GM23338 (cell line): ENCODE measurements around the gene SLC9A9. TPM values are rescaled to one million over a fixed set of nuclear protein-coding genes. Genes with fewer than 3 reads are reported as not detected.

Experiments
- ATAC-seq: fragments of 200-7000 bp; cut with Tn5 transposase; 3 replicates; pipeline ENCODE4 v1.9.1; 2020
- DNase-seq: peaks from one replicate; pipeline ENCODE4 v3.0.0-alpha.2; 2015; ENCODE audit warnings: low spot score
- H2AFZ ChIP-seq: fragments of 200-600 bp; sonication (generic); 2 replicates; pipeline ENCODE4 v1.8.0; 2016; ENCODE audit warnings: antibody characterized with exemption, mild to moderate bottlenecking, moderate library complexity
- H3F3A ChIP-seq: fragments of 200-600 bp; sonication (generic); replicated peaks from 2 replicates; pipeline ENCODE4 v1.8.0; 2017; ENCODE audit warnings: antibody characterized with exemption, mixed run types, low read depth
- H3K27ac ChIP-seq: fragments of 200-600 bp; sonication (generic); 2 replicates; pipeline ENCODE4 v1.6.1; 2016; ENCODE audit warnings: low read depth
- H3K27me3 ChIP-seq: fragments of 200-600 bp; sonication (generic); 2 replicates; pipeline ENCODE4 v1.8.0; 2016; ENCODE audit warnings: mild to moderate bottlenecking, mixed run types, moderate library complexity; ENCODE audit not compliant: insufficient read depth
- H3K36me3 ChIP-seq: fragments of 200-600 bp; sonication (generic); 2 replicates; pipeline ENCODE4 v1.8.0; 2016; ENCODE audit warnings: mild to moderate bottlenecking; ENCODE audit not compliant: insufficient read depth
- H3K4me1 ChIP-seq: fragments of 200-600 bp; sonication (generic); 2 replicates; pipeline ENCODE4 v1.8.0; 2016; ENCODE audit warnings: mild to moderate bottlenecking, moderate library complexity; ENCODE audit not compliant: insufficient read depth
- H3K4me2 ChIP-seq: fragments of 200-600 bp; sonication (generic); 2 replicates; pipeline ENCODE4 v1.7.1; 2017; ENCODE audit warnings: mixed run types
- H3K4me3 ChIP-seq: fragments of 200-600 bp; sonication (generic); 2 replicates; pipeline ENCODE4 v1.6.1; 2016; ENCODE audit warnings: mixed run types
- H3K79me2 ChIP-seq: fragments of 200-600 bp; sonication (generic); replicated peaks from 2 replicates; pipeline ENCODE4 v1.8.0; 2017; ENCODE audit warnings: mild to moderate bottlenecking; ENCODE audit not compliant: insufficient read depth
- H3K9me2 ChIP-seq: fragments of 200-600 bp; sonication (generic); 2 replicates; pipeline ENCODE4 v1.8.0; 2017; ENCODE audit not compliant: insufficient read depth
- H4K20me1 ChIP-seq: fragments of 200-600 bp; sonication (generic); replicated peaks from 2 replicates; pipeline ENCODE4 v1.8.0; 2017; ENCODE audit warnings: mild to moderate bottlenecking; ENCODE audit not compliant: insufficient read depth
- H3K27ac Mint-ChIP-seq: 2 replicates; pipeline ENCODE4 v1.8.0; 2020; ENCODE audit warnings: inconsistent platforms, mild to moderate bottlenecking, moderate library complexity, mixed read lengths
- H3K27me3 Mint-ChIP-seq: 3 replicates; pipeline ENCODE4 v1.8.0; 2022; ENCODE audit warnings: low read depth, mild to moderate bottlenecking, moderate library complexity, mixed read lengths, inconsistent platforms; ENCODE audit not compliant: insufficient read depth, poor library complexity
- H3K36me3 Mint-ChIP-seq: 3 replicates; pipeline ENCODE4 v1.8.0; 2021; ENCODE audit warnings: low read depth, mild to moderate bottlenecking, inconsistent platforms, moderate library complexity, mixed read lengths
- H3K4me1 Mint-ChIP-seq: 3 replicates; pipeline ENCODE4 v1.8.0; 2020; ENCODE audit warnings: mild to moderate bottlenecking, inconsistent platforms, mixed read lengths
- H3K4me3 Mint-ChIP-seq: 3 replicates; pipeline ENCODE4 v1.8.0; 2021; ENCODE audit warnings: moderate library complexity, mild to moderate bottlenecking, inconsistent platforms, mixed read lengths
- H3K9me3 Mint-ChIP-seq: 3 replicates; pipeline ENCODE4 v1.8.0; 2020; ENCODE audit warnings: moderate library complexity, mild to moderate bottlenecking, inconsistent platforms, mixed read lengths
- CREB1 ChIP-seq: fragments of 250-450 bp; sonication (Bioruptor Pico); IDR thresholded peaks from 2 replicates; pipeline ENCODE4 v1.5.0; 2020; ENCODE audit warnings: low read depth, mild to moderate bottlenecking, moderate library complexity
- ETS1 ChIP-seq: IDR thresholded peaks from 2 replicates; pipeline ENCODE4 v1.6.1; 2016; ENCODE audit warnings: antibody characterized with exemption
- EZH2 ChIP-seq: fragments of 200-600 bp; sonication (generic); IDR thresholded peaks from one replicate; pipeline ENCODE4 v1.8.0; 2017; ENCODE audit warnings: antibody characterized with exemption, mild to moderate bottlenecking, low read depth; ENCODE audit not compliant: unreplicated experiment
- EZH2phosphoT487 ChIP-seq: fragments of 200-600 bp; sonication (generic); IDR thresholded peaks from one replicate; pipeline ENCODE4 v1.8.1; 2018; ENCODE audit warnings: antibody characterized with exemption; ENCODE audit not compliant: unreplicated experiment
- JUNB ChIP-seq: IDR thresholded peaks from one replicate; pipeline ENCODE4 v1.6.1; 2016; ENCODE audit warnings: antibody characterized with exemption; ENCODE audit not compliant: unreplicated experiment
- NANOG ChIP-seq: IDR thresholded peaks from 2 replicates; pipeline ENCODE4 v1.6.1; 2016; ENCODE audit warnings: antibody characterized with exemption, borderline replicate concordance
- STAT1 ChIP-seq: IDR thresholded peaks from one replicate; pipeline ENCODE4 v1.6.1; 2016; ENCODE audit warnings: antibody characterized with exemption; ENCODE audit not compliant: unreplicated experiment
- ZNF114 ChIP-seq: fragments of 250-450 bp; sonication (Bioruptor Pico); IDR thresholded peaks from 2 replicates; pipeline ENCODE4 v1.5.0; 2020; ENCODE audit warnings: mild to moderate bottlenecking, moderate library complexity
- ZNF331 ChIP-seq: fragments of 250-450 bp; sonication (Bioruptor Pico); IDR thresholded peaks from 2 replicates; pipeline ENCODE4 v1.5.0; 2020; ENCODE audit warnings: low read depth, mild to moderate bottlenecking, moderate library complexity
- polyA plus RNA-seq: library from polyadenylated mRNA; unstranded; fragments of >200 nt; fragmentation: Nextera tagmentation; extraction: Ambion mirVana; gene quantifications from 2 replicates; pipeline ENCODE4 v1.2.1, GENCODE V29; 2016
- total RNA-seq: library from RNA; depleted of rRNA; stranded (reverse); fragments of >200 nt; shearing (Covaris generic); gene quantifications from 2 replicates; pipeline ENCODE4 v1.2.3, GENCODE V29; 2014
- TF ChIP-seq, protein P1 (sequence below): fragments of 250-450 bp; sonication (Bioruptor Pico); IDR thresholded peaks from 2 replicates; pipeline ENCODE4 v1.5.0; 2020; ENCODE audit warnings: mild to moderate bottlenecking, moderate library complexity
- TF ChIP-seq, protein P2 (sequence below), 2 experiments: fragments of 200-600 bp in 1 of 2; sonication (generic) in 1 of 2; conservative IDR thresholded peaks; 2 replicates each; pipeline versions ENCODE4 v1.5.1 to v1.6.1; 2016 to 2017; ENCODE audit warnings: antibody characterized with exemption in 2 of 2, low read depth in 2 of 2, mild to moderate bottlenecking in 2 of 2, moderate library complexity in 1 of 2

SLC9A9 gene
- total and polyA plus RNA-seq, 2 experiments from 2014 or later, result 1.3 to 1.6 TPM

GRCh38 chr3:143604402-143605185 is 243.7 kb downstream of the SLC9A9 start:
- no peaks in the 10 kb centered on the region for H4K20me1 ChIP-seq
- H3K27ac ChIP-seq, result no peak overlapping the region
- no peak for ATAC-seq
- no peak for DNase-seq
- H3K36me3 Mint-ChIP-seq, result no peaks in the 10 kb centered on the region
- H3F3A ChIP-seq, result no peaks in the 10 kb centered on the region
- H3K27me3 Mint-ChIP-seq, result peaks cover 10% of the 10 kb centered on the region
- peaks cover 23% of the 10 kb centered on the region for H3K4me1 Mint-ChIP-seq
- no peak overlapping the region for H3K4me3 Mint-ChIP-seq
- no peak overlapping the region for H3K27ac Mint-ChIP-seq
- H3K4me3 ChIP-seq, result no peak overlapping the region
- no peaks in the 10 kb centered on the region for H3K9me3 Mint-ChIP-seq
- H3K36me3 ChIP-seq, result no peaks in the 10 kb centered on the region
- H3K27me3 ChIP-seq, result no peaks in the 10 kb centered on the region
- H2AFZ ChIP-seq, result no peak overlapping the region
- no peaks in the 10 kb centered on the region for H3K79me2 ChIP-seq
- peaks cover 15% of the 10 kb centered on the region for H3K4me1 ChIP-seq
- no peak overlapping the region for H3K4me2 ChIP-seq
- TF ChIP-seq EZH2 (no peak), JUNB (no peak), ETS1 (no peak)
- H3K9me2 ChIP-seq, result no peaks in the 10 kb centered on the region; the same call in 1 of the 2 replicates

GRCh38 chr3:143603774-143604173 is 244.5 kb downstream of the SLC9A9 start:
- H3K4me3 ChIP-seq, result no peak overlapping the region
- DNase-seq, result no peak
- Mint-ChIP-seq H3K4me1 (peaks cover 31% of the 10 kb centered on the region), H3K9me3 (no peaks in the 10 kb centered on the region), H3K27me3 (peaks cover 10% of the 10 kb centered on the region), H3K36me3 (no peaks in the 10 kb centered on the region), H3K4me3 (no peak overlapping the region), H3K27ac (no peak overlapping the region)
- ATAC-seq, result no peak
- H3K9me2 ChIP-seq, result no peaks in the 10 kb centered on the region; the same call in 1 of the 2 replicates
- no peaks in the 10 kb centered on the region for H4K20me1 ChIP-seq
- no peak overlapping the region for H3K4me2 ChIP-seq
- peaks cover 24% of the 10 kb centered on the region for H3K4me1 ChIP-seq
- no peak overlapping the region for H2AFZ ChIP-seq
- H3K27ac ChIP-seq, result no peak overlapping the region
- no peaks in the 10 kb centered on the region for H3F3A ChIP-seq
- H3K27me3 ChIP-seq, result no peaks in the 10 kb centered on the region
- H3K79me2 ChIP-seq, result no peaks in the 10 kb centered on the region
- H3K36me3 ChIP-seq, result no peaks in the 10 kb centered on the region
- TF ChIP-seq, protein P1, sequence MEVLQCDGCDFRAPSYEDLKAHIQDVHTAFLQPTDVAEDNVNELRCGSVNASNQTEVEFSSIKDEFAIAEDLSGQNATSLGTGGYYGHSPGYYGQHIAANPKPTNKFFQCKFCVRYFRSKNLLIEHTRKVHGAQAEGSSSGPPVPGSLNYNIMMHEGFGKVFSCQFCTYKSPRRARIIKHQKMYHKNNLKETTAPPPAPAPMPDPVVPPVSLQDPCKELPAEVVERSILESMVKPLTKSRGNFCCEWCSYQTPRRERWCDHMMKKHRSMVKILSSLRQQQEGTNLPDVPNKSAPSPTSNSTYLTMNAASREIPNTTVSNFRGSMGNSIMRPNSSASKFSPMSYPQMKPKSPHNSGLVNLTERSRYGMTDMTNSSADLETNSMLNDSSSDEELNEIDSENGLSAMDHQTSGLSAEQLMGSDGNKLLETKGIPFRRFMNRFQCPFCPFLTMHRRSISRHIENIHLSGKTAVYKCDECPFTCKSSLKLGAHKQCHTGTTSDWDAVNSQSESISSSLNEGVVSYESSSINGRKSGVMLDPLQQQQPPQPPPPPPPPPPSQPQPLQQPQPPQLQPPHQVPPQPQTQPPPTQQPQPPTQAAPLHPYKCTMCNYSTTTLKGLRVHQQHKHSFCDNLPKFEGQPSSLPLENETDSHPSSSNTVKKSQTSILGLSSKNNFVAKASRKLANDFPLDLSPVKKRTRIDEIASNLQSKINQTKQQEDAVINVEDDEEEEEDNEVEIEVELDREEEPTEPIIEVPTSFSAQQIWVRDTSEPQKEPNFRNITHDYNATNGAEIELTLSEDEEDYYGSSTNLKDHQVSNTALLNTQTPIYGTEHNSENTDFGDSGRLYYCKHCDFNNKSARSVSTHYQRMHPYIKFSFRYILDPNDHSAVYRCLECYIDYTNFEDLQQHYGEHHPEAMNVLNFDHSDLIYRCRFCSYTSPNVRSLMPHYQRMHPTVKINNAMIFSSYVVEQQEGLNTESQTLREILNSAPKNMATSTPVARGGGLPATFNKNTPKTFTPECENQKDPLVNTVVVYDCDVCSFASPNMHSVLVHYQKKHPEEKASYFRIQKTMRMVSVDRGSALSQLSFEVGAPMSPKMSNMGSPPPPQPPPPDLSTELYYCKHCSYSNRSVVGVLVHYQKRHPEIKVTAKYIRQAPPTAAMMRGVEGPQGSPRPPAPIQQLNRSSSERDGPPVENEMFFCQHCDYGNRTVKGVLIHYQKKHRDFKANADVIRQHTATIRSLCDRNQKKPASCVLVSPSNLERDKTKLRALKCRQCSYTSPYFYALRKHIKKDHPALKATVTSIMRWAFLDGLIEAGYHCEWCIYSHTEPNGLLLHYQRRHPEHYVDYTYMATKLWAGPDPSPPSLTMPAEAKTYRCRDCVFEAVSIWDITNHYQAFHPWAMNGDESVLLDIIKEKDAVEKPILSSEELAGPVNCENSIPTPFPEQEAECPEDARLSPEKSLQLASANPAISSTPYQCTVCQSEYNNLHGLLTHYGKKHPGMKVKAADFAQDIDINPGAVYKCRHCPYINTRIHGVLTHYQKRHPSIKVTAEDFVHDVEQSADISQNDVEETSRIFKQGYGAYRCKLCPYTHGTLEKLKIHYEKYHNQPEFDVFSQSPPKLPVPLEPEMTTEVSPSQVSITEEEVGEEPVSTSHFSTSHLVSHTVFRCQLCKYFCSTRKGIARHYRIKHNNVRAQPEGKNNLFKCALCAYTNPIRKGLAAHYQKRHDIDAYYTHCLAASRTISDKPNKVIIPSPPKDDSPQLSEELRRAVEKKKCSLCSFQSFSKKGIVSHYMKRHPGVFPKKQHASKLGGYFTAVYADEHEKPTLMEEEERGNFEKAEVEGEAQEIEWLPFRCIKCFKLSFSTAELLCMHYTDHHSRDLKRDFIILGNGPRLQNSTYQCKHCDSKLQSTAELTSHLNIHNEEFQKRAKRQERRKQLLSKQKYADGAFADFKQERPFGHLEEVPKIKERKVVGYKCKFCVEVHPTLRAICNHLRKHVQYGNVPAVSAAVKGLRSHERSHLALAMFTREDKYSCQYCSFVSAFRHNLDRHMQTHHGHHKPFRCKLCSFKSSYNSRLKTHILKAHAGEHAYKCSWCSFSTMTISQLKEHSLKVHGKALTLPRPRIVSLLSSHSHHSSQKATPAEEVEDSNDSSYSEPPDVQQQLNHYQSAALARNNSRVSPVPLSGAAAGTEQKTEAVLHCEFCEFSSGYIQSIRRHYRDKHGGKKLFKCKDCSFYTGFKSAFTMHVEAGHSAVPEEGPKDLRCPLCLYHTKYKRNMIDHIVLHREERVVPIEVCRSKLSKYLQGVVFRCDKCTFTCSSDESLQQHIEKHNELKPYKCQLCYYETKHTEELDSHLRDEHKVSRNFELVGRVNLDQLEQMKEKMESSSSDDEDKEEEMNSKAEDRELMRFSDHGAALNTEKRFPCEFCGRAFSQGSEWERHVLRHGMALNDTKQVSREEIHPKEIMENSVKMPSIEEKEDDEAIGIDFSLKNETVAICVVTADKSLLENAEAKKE, result no peak
- TF ChIP-seq ETS1 (no peak), ZNF114 (no peak), STAT1 (no peak), NANOG (no peak), EZH2 (no peak), EZH2phosphoT487 (no peak), ZNF331 (CRISPR knock-in tag) (no peak), CREB1 (CRISPR knock-in tag) (no peak)
- TF ChIP-seq, protein P2, sequence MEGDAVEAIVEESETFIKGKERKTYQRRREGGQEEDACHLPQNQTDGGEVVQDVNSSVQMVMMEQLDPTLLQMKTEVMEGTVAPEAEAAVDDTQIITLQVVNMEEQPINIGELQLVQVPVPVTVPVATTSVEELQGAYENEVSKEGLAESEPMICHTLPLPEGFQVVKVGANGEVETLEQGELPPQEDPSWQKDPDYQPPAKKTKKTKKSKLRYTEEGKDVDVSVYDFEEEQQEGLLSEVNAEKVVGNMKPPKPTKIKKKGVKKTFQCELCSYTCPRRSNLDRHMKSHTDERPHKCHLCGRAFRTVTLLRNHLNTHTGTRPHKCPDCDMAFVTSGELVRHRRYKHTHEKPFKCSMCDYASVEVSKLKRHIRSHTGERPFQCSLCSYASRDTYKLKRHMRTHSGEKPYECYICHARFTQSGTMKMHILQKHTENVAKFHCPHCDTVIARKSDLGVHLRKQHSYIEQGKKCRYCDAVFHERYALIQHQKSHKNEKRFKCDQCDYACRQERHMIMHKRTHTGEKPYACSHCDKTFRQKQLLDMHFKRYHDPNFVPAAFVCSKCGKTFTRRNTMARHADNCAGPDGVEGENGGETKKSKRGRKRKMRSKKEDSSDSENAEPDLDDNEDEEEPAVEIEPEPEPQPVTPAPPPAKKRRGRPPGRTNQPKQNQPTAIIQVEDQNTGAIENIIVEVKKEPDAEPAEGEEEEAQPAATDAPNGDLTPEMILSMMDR (conservative IDR thresholded peaks at IDR 0.05; ENCODE audit: low read depth in 2 of 2), result no peak
